ENCODE results near the gene NLN. TPM values are rescaled to one million over a fixed set of nuclear protein-coding genes. Genes with fewer than 3 reads are reported as not detected.
"Not testable (repeated sequence)": the region's sequence is repeated elsewhere in the genome, so short reads cannot be mapped to it uniquely, and the experiment has no call there.

The NLN gene
- total RNA-seq, 1 donor from 2014 or later = 6.6 TPM

DNA sequence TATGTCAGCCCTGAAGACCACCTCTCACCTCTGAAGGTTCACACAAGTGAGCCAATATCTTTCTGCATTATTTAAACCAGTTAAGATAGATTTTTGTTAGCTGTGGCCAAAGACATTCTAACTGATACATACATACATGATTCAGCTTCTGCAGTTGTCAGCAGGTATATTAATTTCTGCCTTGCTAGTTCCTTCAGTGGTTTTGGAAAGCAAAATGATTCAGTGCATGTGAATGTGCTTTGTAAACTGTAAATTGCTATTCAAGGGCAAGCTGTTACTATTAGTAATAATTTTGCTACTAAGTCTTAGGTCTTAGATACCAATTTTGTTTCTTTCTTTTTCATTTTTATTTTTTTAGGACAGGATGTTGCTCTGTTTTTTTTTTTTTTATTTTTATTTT is 115.1 kb downstream of the NLN start:
- no peaks in the 10 kb centered on the region for H3K4me1 ChIP-seq
- no peak overlapping the region for H3K4me3 ChIP-seq
- DNase-seq (ENCODE audit: extremely low spot score in 2 of 2) = no peak
- TF ChIP-seq POLR2A (IDR thresholded peaks at IDR 0.05) = no peak
- TF ChIP-seq, protein P1, sequence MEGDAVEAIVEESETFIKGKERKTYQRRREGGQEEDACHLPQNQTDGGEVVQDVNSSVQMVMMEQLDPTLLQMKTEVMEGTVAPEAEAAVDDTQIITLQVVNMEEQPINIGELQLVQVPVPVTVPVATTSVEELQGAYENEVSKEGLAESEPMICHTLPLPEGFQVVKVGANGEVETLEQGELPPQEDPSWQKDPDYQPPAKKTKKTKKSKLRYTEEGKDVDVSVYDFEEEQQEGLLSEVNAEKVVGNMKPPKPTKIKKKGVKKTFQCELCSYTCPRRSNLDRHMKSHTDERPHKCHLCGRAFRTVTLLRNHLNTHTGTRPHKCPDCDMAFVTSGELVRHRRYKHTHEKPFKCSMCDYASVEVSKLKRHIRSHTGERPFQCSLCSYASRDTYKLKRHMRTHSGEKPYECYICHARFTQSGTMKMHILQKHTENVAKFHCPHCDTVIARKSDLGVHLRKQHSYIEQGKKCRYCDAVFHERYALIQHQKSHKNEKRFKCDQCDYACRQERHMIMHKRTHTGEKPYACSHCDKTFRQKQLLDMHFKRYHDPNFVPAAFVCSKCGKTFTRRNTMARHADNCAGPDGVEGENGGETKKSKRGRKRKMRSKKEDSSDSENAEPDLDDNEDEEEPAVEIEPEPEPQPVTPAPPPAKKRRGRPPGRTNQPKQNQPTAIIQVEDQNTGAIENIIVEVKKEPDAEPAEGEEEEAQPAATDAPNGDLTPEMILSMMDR (IDR thresholded peaks at IDR 0.05) = no peak
- TF ChIP-seq POLR2AphosphoS5 (IDR thresholded peaks at IDR 0.05; ENCODE audit: insufficient read depth in 1 of 2, low read depth in 1 of 2) = no peak
- H3K36me3 ChIP-seq = no peaks in the 10 kb centered on the region
- intact Hi-C loops (cut with DNase I) = no loop called here
- H3K27me3 ChIP-seq = no peaks in the 10 kb centered on the region
- H3K9me3 ChIP-seq = no peaks in the 10 kb centered on the region
- no peak overlapping the region for H3K27ac ChIP-seq

DNA sequence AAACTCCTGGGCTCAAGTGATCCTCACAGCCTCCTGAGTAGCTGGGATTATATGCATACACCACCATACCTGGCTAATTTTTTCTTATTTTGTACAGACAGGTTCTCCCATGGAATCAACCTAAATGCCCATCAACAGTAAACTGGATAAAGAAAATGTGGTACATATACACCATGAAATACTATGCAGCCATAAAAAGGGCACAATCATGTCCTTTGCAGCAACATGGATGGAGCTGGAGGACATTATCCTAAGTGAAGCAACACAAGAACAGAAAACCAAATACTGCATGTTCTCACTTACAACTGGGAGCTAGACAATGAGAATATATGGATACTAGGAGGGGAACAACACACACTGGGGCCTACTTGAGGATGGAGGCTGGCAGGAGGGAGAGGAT is 117.2 kb downstream of the NLN start:
- H3K36me3 ChIP-seq; DNase-seq (ENCODE audit: extremely low spot score in 2 of 2); H3K4me1 ChIP-seq; H3K27me3 ChIP-seq; H3K9me3 ChIP-seq; H3K27ac ChIP-seq; intact Hi-C loops (cut with DNase I); H3K4me3 ChIP-seq: not testable (repeated sequence)

DNA sequence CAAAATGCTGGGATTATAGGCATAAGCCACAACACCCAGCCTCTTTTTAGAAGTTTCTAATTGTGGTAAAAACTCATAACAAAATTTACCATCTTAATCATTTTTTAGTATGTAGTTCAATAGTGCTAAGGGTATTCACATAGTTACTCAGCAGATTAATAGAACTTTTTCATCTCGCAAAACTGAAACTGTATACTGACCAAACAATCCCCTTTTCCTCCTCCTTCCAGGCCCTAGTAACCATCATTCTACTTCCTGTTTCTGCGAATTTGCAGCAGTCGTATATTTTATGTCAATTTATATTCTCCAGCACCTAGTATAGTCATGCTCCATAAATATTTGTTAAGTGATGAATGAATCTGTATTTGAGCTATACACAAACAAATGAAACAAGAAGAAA is 118.1 kb downstream of the NLN start:
- Histone ChIP-seq H3K4me3 (no peak overlapping the region), H3K36me3 (no peaks in the 10 kb centered on the region), H3K27ac (no peak overlapping the region), H3K4me1 (no peaks in the 10 kb centered on the region), H3K27me3 (no peaks in the 10 kb centered on the region), H3K9me3 (no peaks in the 10 kb centered on the region)
- no peak for DNase-seq (ENCODE audit: extremely low spot score in 2 of 2)
- TF ChIP-seq POLR2A (IDR thresholded peaks at IDR 0.05) (no peak), POLR2AphosphoS5 (IDR thresholded peaks at IDR 0.05; ENCODE audit: insufficient read depth in 1 of 2, low read depth in 1 of 2) (no peak)
- TF ChIP-seq, protein P1 (IDR thresholded peaks at IDR 0.05) = no peak
- intact Hi-C loops (cut with DNase I) = no loop called here

DNA sequence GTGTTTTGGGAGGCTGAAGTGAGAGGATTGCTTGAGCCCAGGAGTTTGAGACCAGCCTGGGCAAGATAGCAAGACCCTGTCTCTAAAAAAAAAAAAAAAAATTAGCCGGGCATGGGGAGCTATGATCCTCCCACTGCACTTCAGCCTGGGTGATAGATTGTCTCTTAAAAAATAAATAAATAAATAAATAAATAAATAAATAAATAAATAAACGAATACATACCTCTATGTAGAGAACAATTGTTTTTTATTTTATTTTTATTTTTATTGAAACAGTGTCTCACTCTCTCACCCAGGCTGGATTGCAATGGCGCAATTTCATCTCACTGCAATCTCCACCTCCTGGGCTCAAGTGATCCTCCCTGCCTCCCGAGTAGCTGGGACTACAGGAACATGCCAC is 122.8 kb downstream of the NLN start:
- H3K4me3 ChIP-seq; H3K27me3 ChIP-seq; H3K4me1 ChIP-seq; H3K9me3 ChIP-seq; intact Hi-C loops (cut with DNase I); H3K27ac ChIP-seq; H3K36me3 ChIP-seq; DNase-seq (ENCODE audit: extremely low spot score in 2 of 2): not testable (repeated sequence)

DNA sequence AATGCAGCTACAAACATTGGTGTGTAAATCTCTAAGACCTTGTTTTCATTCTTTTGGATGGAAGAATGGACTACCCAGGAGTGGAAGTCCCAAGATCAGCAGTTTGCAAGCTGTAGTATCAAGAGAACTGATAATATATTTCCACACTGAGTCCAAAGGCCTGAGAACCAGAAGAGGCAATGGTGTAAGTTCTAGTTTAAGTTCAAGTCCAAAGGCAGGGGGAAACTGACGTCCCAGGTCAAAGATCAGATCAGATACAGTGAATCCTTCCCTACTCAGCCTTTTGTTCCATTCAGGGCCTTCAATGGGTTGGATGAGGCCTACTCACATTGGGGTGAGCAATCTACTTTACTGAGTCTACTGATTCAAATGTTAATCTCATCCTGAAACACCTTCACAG is 124.1 kb downstream of the NLN start:
- Histone ChIP-seq H3K4me3 (no peak overlapping the region), H3K27me3 (no peaks in the 10 kb centered on the region), H3K9me3 (no peaks in the 10 kb centered on the region), H3K27ac (no peak overlapping the region), H3K4me1 (no peaks in the 10 kb centered on the region), H3K36me3 (no peaks in the 10 kb centered on the region)
- no peak for DNase-seq (ENCODE audit: extremely low spot score in 2 of 2)
- intact Hi-C loops (cut with DNase I) = no loop called here
- TF ChIP-seq, protein P1 (IDR thresholded peaks at IDR 0.05) = no peak
- no peak for TF ChIP-seq POLR2AphosphoS5 (IDR thresholded peaks at IDR 0.05; ENCODE audit: insufficient read depth in 1 of 2, low read depth in 1 of 2)

DNA sequence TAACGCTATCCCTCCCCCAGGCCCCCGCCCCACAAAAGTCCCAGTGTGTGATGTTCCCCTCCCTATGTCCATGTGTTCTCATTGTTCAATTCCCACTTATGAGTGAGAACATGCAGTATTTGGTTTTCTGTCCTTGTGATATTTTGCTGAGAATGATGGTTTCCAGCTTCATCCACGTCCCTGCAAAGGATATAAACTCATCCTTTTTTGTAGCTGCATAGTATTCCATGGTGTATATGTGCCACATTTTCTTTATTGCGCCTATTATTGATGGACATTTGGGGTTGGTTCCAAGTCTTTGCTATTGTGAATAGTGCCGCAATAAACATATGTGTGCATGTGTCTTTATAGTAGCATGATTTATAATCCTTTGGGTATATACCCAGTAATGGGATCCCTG is 125.0 kb downstream of the NLN start:
- H3K27ac ChIP-seq; H3K36me3 ChIP-seq; intact Hi-C loops (cut with DNase I); H3K9me3 ChIP-seq; H3K4me3 ChIP-seq; H3K4me1 ChIP-seq; DNase-seq (ENCODE audit: extremely low spot score in 2 of 2); H3K27me3 ChIP-seq: not testable (repeated sequence)

DNA sequence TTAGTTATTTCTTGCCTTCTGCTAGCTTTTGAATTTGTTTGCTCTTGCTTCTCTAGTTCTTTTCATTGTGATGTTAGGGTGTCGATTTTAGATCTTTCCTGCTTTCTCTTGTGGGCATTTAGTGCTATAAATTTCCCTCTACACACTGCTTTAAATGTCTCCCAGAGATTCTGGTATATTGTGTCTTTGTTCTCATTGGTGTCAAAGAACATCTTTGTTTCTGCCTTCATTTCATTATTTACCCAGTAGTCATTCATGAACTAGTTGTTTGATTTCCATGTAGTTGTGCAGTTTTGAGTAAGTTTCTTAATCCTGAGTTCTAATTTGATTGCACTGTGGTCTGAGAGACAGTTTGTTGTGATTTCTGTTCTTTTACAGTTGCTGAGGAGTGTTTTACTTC is 127.9 kb downstream of the NLN start:
- H3K4me1 ChIP-seq; H3K27me3 ChIP-seq; DNase-seq (ENCODE audit: extremely low spot score in 2 of 2); H3K4me3 ChIP-seq; H3K27ac ChIP-seq; H3K9me3 ChIP-seq; H3K36me3 ChIP-seq; intact Hi-C loops (cut with DNase I): not testable (repeated sequence)
